ENCODE measurements around the gene RASD1. TPM values are rescaled to one million over a fixed set of nuclear protein-coding genes. Genes with fewer than 3 reads are reported as not detected.

RASD1 gene
- total RNA-seq, 1 experiment from 2014 or later, result 1.2 TPM

DNA sequence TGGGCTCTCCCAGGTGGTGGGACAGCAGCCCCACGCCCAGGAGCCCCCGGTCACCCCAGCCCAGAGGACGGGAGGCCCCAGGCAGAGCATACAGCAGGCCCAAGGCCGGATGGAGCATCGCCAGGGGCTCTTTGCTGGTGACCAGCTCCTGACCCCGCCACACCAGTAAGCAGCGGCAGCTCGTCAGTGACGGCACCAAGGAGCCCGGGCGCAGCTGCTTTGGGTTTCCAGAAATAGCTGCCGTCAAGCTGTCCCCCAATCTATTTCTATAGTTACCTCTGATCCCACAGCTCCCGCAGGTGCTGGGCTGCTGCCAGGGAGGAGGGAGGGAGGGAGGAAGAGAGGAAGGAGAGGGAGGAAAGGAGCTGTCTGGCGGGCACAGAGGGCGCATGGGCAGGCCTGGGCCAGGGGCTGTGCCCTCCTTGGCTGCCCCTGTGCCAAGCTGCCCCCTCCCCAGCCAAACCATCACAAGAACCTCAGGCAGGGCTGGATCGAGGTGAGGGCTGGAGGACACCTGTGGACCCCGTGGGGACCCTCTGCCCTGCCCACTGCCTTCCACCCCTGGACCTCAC, 10.8 kb upstream of the RASD1 start:
- Histone ChIP-seq H3K4me1 (replicated peaks; ENCODE audit: insufficient read depth) (peaks cover 17% of the 10 kb centered on the region), H3K36me3 (ENCODE audit: low read depth) (no peaks in the 10 kb centered on the region), H3K27me3 (ENCODE audit: insufficient read depth, low read depth) (no peaks in the 10 kb centered on the region), H3K9me2 (ENCODE audit: insufficient read depth) (no peaks in the 10 kb centered on the region), H2AFZ (no peak overlapping the region), H3K27ac (no peak overlapping the region), H3F3A (ENCODE audit: insufficient read depth, low read depth) (no peaks in the 10 kb centered on the region; the same call in 1 of the 2 replicates), H3K9me3 (ENCODE audit: insufficient read depth, low read depth) (no peaks in the 10 kb centered on the region), H4K20me1 (ENCODE audit: insufficient read depth) (peaks cover 42% of the 10 kb centered on the region), H3K4me2 (no peak overlapping the region), H3K79me2 (ENCODE audit: low read depth) (no peaks in the 10 kb centered on the region), H3K4me3 (no peak overlapping the region)
- POLR2A ChIA-PET (ENCODE audit: unreplicated experiment), result no interaction called here
- DNase-seq, result no peak
- intact Hi-C loops (cut with micrococcal nuclease; ENCODE audit: unreplicated experiment), result no loop called here
- TF ChIP-seq, protein P1, sequence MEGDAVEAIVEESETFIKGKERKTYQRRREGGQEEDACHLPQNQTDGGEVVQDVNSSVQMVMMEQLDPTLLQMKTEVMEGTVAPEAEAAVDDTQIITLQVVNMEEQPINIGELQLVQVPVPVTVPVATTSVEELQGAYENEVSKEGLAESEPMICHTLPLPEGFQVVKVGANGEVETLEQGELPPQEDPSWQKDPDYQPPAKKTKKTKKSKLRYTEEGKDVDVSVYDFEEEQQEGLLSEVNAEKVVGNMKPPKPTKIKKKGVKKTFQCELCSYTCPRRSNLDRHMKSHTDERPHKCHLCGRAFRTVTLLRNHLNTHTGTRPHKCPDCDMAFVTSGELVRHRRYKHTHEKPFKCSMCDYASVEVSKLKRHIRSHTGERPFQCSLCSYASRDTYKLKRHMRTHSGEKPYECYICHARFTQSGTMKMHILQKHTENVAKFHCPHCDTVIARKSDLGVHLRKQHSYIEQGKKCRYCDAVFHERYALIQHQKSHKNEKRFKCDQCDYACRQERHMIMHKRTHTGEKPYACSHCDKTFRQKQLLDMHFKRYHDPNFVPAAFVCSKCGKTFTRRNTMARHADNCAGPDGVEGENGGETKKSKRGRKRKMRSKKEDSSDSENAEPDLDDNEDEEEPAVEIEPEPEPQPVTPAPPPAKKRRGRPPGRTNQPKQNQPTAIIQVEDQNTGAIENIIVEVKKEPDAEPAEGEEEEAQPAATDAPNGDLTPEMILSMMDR (conservative IDR thresholded peaks at IDR 0.05), result no peak
- TF ChIP-seq EZH2 (IDR thresholded peaks at IDR 0.05; ENCODE audit: low read depth), result no peak
- BruUV-seq (replicated peaks), result no TSS peak
- CTCF ChIA-PET, result interaction anchor here (0.6 to 1.0 kb wide), 2 partner anchors 78 to 134 kb away, joined by 3 to 16 read pairs; no protein-coding TSS in a partner anchor

DNA sequence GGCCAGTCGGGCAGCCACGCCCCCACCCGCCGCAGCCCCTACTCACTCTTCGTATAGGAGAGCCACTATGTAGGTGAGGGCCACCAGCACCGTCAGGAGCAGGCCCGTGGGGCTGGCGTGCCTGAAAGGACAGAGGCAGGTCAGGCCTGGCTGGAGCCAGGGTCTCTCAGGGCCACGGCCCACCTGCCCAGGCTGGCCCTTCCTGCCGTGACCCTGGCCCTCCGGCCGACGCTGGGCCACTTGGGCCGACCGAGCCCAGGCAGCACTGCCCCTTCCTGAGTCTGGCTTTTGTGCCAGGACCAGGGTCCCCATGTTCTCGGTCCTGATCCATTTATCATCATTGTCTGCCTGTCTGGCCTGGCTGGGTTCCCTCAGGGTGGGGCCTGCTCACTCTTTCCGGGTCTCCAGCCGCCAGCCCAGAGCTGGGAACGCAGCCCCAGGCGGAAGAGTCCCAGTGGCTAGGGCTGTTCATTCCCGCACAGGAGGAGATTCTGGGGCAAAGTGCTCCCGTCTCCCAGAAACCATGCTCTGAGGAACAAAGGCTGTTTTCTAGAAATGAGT, 10.1 kb upstream of the RASD1 start:
- H3F3A ChIP-seq (ENCODE audit: insufficient read depth, low read depth), result no peaks in the 10 kb centered on the region; the same call in 1 of the 2 replicates
- no peaks in the 10 kb centered on the region for H3K79me2 ChIP-seq (ENCODE audit: low read depth)
- TF ChIP-seq, protein P1 (conservative IDR thresholded peaks at IDR 0.05), result no peak
- TF ChIP-seq EZH2 (IDR thresholded peaks at IDR 0.05; ENCODE audit: low read depth), result no peak
- no peaks in the 10 kb centered on the region for H3K9me3 ChIP-seq (ENCODE audit: insufficient read depth, low read depth)
- ChIA-PET POLR2A (ENCODE audit: unreplicated experiment) (no interaction called here), CTCF (interaction anchor here (1.0 kb wide), 1 partner anchor 78 kb away, joined by 3 read pairs; no protein-coding TSS in a partner anchor)
- no peak overlapping the region for H3K4me3 ChIP-seq
- H3K4me1 ChIP-seq (replicated peaks; ENCODE audit: insufficient read depth), result peaks cover 10% of the 10 kb centered on the region
- H4K20me1 ChIP-seq (ENCODE audit: insufficient read depth), result peaks cover 39% of the 10 kb centered on the region
- no peaks in the 10 kb centered on the region for H3K27me3 ChIP-seq (ENCODE audit: insufficient read depth, low read depth)
- BruUV-seq (replicated peaks), result no TSS peak
- H3K4me2 ChIP-seq, result no peak overlapping the region
- intact Hi-C loops (cut with micrococcal nuclease; ENCODE audit: unreplicated experiment), result no loop called here
- no peak for DNase-seq
- H3K36me3 ChIP-seq (ENCODE audit: low read depth), result no peaks in the 10 kb centered on the region
- H2AFZ ChIP-seq, result no peak overlapping the region
- no peak overlapping the region for H3K27ac ChIP-seq
- H3K9me2 ChIP-seq (ENCODE audit: insufficient read depth), result no peaks in the 10 kb centered on the region

DNA sequence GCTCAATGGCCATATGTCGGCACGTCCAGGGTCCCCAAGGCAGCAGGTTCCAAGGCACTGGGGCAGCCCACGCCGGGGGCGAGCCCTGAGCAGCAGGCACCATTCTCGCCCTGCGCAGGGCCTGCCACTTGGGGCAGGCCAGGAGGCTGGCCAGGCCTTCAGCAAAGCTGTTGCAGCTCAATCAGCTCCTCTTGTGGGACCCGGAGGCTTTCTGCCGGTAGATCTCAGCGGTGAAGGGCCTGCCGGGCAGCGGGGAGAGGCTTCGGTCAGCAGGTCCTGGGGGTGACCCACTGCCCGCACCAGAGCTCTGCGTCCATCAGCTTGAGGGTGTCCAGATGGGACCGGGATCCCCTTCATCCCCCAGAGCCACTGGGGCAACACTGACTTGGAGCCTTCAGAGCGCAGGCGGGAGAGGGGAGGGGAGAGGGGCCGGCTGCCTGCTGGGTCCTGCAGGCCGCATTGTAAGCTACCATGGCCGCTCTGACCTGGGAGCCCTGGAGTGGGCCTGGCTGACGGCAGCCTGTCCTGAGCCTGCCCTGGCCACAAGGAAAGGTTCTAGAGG, 9.5 kb upstream of the RASD1 start:
- Histone ChIP-seq H3K27me3 (ENCODE audit: insufficient read depth, low read depth) (no peaks in the 10 kb centered on the region), H4K20me1 (ENCODE audit: insufficient read depth) (peaks cover 37% of the 10 kb centered on the region), H2AFZ (no peak overlapping the region), H3K36me3 (ENCODE audit: low read depth) (no peaks in the 10 kb centered on the region), H3K4me1 (replicated peaks; ENCODE audit: insufficient read depth) (peaks cover 6% of the 10 kb centered on the region; the same call in 1 of the 2 replicates), H3K79me2 (ENCODE audit: low read depth) (no peaks in the 10 kb centered on the region), H3K9me3 (ENCODE audit: insufficient read depth, low read depth) (no peaks in the 10 kb centered on the region), H3K27ac (no peak overlapping the region), H3K4me3 (no peak overlapping the region), H3F3A (ENCODE audit: insufficient read depth, low read depth) (no peaks in the 10 kb centered on the region; the same call in 1 of the 2 replicates), H3K4me2 (no peak overlapping the region), H3K9me2 (ENCODE audit: insufficient read depth) (no peaks in the 10 kb centered on the region)
- TF ChIP-seq, protein P1 (conservative IDR thresholded peaks at IDR 0.05), result no peak
- no peak for TF ChIP-seq EZH2 (IDR thresholded peaks at IDR 0.05; ENCODE audit: low read depth)
- DNase-seq, result no peak
- CTCF ChIA-PET, result no interaction called here
- no TSS peak for BruUV-seq (replicated peaks)
- POLR2A ChIA-PET (ENCODE audit: unreplicated experiment), result interaction anchor here (0.6 kb wide), 1 partner anchor 17 kb away, joined by 7 read pairs; no protein-coding TSS in a partner anchor
- intact Hi-C loops (cut with micrococcal nuclease; ENCODE audit: unreplicated experiment), result no loop called here

Measured in PC-9 (cell line).